ENCODE results near the gene ARHGAP15.

The ARHGAP15 gene

DNA sequence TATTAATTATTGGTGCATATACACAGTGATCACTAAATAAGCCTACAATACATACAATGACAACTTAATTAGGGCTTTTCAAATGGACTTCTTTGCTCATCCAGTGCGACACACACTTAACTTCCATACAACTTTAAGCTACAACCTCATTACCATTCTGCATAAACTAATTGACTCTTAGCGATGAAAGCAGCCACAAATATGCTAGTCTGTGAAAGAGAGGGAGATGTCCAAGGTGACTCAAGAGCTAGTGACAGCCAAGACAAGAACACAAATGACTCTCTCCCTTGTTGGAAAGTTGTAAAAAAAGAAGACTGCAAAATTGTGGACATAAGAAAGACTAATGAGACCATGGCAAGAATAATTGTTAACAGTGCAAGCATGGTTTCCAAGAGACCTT lies 264.8 kb downstream of the ARHGAP15 start:
- TF ChIP-seq CEBPB (IDR thresholded peaks at IDR 0.05) (no peak), TCF12 (IDR thresholded peaks at IDR 0.05; ENCODE audit: low read depth) (no peak), EGR1 (IDR thresholded peaks at IDR 0.05) (no peak), EP300 (IDR thresholded peaks at IDR 0.05; ENCODE audit: borderline replicate concordance) (no peak), RAD21 (IDR thresholded peaks at IDR 0.05; ENCODE audit: low read depth) (no peak), TEAD4 (IDR thresholded peaks at IDR 0.05) (no peak), CREB1 (IDR thresholded peaks at IDR 0.05; ENCODE audit: low read depth) (no peak)
- TF ChIP-seq, protein P1, sequence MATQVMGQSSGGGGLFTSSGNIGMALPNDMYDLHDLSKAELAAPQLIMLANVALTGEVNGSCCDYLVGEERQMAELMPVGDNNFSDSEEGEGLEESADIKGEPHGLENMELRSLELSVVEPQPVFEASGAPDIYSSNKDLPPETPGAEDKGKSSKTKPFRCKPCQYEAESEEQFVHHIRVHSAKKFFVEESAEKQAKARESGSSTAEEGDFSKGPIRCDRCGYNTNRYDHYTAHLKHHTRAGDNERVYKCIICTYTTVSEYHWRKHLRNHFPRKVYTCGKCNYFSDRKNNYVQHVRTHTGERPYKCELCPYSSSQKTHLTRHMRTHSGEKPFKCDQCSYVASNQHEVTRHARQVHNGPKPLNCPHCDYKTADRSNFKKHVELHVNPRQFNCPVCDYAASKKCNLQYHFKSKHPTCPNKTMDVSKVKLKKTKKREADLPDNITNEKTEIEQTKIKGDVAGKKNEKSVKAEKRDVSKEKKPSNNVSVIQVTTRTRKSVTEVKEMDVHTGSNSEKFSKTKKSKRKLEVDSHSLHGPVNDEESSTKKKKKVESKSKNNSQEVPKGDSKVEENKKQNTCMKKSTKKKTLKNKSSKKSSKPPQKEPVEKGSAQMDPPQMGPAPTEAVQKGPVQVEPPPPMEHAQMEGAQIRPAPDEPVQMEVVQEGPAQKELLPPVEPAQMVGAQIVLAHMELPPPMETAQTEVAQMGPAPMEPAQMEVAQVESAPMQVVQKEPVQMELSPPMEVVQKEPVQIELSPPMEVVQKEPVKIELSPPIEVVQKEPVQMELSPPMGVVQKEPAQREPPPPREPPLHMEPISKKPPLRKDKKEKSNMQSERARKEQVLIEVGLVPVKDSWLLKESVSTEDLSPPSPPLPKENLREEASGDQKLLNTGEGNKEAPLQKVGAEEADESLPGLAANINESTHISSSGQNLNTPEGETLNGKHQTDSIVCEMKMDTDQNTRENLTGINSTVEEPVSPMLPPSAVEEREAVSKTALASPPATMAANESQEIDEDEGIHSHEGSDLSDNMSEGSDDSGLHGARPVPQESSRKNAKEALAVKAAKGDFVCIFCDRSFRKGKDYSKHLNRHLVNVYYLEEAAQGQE (IDR thresholded peaks at IDR 0.05; ENCODE audit: low read depth): no peak

- no peak for TF ChIP-seq TAF1 (IDR thresholded peaks at IDR 0.05; ENCODE audit: low read depth)
- no peak for TF ChIP-seq EP300 (IDR thresholded peaks at IDR 0.05; ENCODE audit: borderline replicate concordance)
- TF ChIP-seq TEAD4 (IDR thresholded peaks at IDR 0.05): no peak
- no peak for TF ChIP-seq NFIC (IDR thresholded peaks at IDR 0.05)
- no peak for TF ChIP-seq EGR1 (IDR thresholded peaks at IDR 0.05)
- TF ChIP-seq CREB1 (IDR thresholded peaks at IDR 0.05; ENCODE audit: low read depth): no peak
- no peak for TF ChIP-seq ZBTB7A (IDR thresholded peaks at IDR 0.05; ENCODE audit: low read depth)
- TF ChIP-seq TCF12 (IDR thresholded peaks at IDR 0.05; ENCODE audit: low read depth): no peak
- TF ChIP-seq, protein P2, sequence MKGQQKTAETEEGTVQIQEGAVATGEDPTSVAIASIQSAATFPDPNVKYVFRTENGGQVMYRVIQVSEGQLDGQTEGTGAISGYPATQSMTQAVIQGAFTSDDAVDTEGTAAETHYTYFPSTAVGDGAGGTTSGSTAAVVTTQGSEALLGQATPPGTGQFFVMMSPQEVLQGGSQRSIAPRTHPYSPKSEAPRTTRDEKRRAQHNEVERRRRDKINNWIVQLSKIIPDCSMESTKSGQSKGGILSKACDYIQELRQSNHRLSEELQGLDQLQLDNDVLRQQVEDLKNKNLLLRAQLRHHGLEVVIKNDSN (IDR thresholded peaks at IDR 0.05): no peak
Measured at GRCh38 chr2:143397884-143398614, 268.8 kb downstream of the ARHGAP15 start.

DNA sequence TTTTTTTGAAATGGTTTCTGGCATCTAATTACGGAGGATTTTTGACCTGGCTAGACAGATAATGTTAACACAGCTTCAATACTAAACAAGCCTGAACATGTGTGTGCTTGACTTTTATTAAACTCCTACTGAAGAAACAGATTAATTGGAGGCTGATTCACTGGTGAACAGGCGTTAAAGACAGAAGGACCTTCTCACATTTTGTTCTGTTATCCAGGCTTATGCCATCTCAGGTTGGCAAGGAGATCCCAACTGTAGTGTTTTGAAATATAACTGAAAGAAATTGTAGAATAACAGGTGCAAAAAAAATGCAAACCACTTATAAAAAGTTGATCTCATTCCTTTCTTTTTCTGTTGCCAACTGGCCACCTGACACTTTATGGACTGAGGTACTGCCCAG lies 269.6 kb downstream of the ARHGAP15 start:
- TF ChIP-seq CEBPB (IDR thresholded peaks at IDR 0.05) (no peak), EP300 (IDR thresholded peaks at IDR 0.05; ENCODE audit: borderline replicate concordance) (no peak), EGR1 (IDR thresholded peaks at IDR 0.05) (no peak), CREB1 (IDR thresholded peaks at IDR 0.05; ENCODE audit: low read depth) (no peak), NFIC (IDR thresholded peaks at IDR 0.05) (no peak), FOXM1 (IDR thresholded peaks at IDR 0.05; ENCODE audit: borderline replicate concordance, low read depth) (no peak), TCF12 (IDR thresholded peaks at IDR 0.05; ENCODE audit: low read depth) (no peak), TAF1 (IDR thresholded peaks at IDR 0.05; ENCODE audit: low read depth) (no peak), YY1 (IDR thresholded peaks at IDR 0.05; ENCODE audit: low read depth) (no peak), ZBTB7A (IDR thresholded peaks at IDR 0.05; ENCODE audit: low read depth) (no peak), TEAD4 (IDR thresholded peaks at IDR 0.05) (no peak), RAD21 (IDR thresholded peaks at IDR 0.05; ENCODE audit: low read depth) (no peak)
- TF ChIP-seq, protein P1 (IDR thresholded peaks at IDR 0.05; ENCODE audit: low read depth): no peak
- TF ChIP-seq, protein P2 (IDR thresholded peaks at IDR 0.05): no peak
- TF ChIP-seq, protein P3, sequence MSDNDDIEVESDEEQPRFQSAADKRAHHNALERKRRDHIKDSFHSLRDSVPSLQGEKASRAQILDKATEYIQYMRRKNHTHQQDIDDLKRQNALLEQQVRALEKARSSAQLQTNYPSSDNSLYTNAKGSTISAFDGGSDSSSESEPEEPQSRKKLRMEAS (IDR thresholded peaks at IDR 0.05): no peak

GRCh38 chr2:143399631-143400069 lies 270.4 kb downstream of the ARHGAP15 start:
- TF ChIP-seq ZBTB7A (IDR thresholded peaks at IDR 0.05; ENCODE audit: low read depth): no peak
- no peak for TF ChIP-seq TCF12 (IDR thresholded peaks at IDR 0.05; ENCODE audit: low read depth)
- TF ChIP-seq EP300 (IDR thresholded peaks at IDR 0.05; ENCODE audit: borderline replicate concordance): no peak
- TF ChIP-seq EGR1 (IDR thresholded peaks at IDR 0.05): no peak

DNA sequence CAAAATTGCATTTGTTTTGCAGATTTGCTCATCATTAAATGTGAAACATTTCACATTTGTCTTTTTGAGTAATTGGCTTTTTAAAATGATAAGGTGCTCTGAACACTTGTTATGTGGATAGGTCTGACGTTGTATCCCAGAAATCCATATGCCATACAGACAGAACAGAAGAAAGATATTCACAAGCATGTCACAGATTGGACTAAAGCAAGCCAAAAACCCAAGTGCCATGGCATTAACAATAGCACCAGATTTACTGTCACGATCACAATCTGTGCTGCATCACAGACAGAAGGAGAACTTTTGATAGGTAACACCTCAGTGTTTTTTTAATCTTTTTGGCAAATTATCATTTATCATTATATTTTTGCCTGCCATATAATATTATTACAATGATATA lies 272.6 kb downstream of the ARHGAP15 start:
- TF ChIP-seq TAF1 (IDR thresholded peaks at IDR 0.05; ENCODE audit: low read depth) (no peak), EGR1 (IDR thresholded peaks at IDR 0.05) (no peak), TEAD4 (IDR thresholded peaks at IDR 0.05) (no peak), CEBPB (IDR thresholded peaks at IDR 0.05) (no peak)

- TF ChIP-seq EP300 (IDR thresholded peaks at IDR 0.05; ENCODE audit: borderline replicate concordance) (no peak), CREB1 (IDR thresholded peaks at IDR 0.05; ENCODE audit: low read depth) (no peak)
- TF ChIP-seq, protein P2 (IDR thresholded peaks at IDR 0.05): no peak
Measured at GRCh38 chr2:143402451-143402850, 273.2 kb downstream of the ARHGAP15 start.

Data from Ishikawa (cell line).